COR-L47 (cell line): ENCODE measurements around the gene PDZRN3.

ENCODE experiments used
- DNase-seq: peaks from one replicate; lab custom pipeline; 2025; lab: John Stamatoyannopoulos, UW

Gene PDZRN3

DNA sequence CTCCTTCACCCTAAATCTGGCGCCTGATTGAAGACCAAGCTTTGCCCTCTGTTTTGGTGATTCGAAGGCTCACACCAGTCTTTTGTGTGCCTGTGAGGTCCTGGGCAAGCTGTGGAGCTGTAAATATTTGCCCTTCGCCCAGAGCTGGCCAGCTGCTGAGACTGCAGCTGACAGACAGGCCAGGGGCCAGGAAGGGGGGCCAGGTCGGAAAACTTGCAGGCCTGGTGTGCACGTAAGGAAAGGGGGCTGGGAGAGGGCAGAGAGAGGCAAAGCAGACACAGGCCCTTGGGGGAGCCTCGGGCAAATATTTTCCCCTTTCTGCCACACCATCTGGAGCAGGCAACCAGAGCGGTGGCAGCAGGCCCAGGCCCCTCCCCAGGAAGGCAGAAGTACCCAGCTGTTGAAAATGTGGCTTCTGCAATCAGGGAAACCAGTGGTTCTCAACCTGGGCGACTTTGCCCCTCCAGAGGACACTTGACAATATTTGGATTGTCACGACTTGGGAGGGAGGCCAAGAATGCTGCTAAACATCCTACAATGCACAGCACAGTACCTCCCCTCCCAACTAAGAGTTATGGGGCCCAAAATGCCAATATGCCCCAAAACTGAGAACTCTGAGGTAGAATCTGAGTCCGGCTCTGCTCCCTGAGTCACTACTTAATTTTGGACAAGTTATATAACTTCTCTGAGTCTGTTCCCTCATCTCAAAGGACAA is 2.5 kb downstream of the PDZRN3 start:
- peak; percentile 50 for DNase-seq

- no peak for DNase-seq
Measured at GRCh38 chr3:73621388-73621787, 3.4 kb downstream of the PDZRN3 start.

DNA sequence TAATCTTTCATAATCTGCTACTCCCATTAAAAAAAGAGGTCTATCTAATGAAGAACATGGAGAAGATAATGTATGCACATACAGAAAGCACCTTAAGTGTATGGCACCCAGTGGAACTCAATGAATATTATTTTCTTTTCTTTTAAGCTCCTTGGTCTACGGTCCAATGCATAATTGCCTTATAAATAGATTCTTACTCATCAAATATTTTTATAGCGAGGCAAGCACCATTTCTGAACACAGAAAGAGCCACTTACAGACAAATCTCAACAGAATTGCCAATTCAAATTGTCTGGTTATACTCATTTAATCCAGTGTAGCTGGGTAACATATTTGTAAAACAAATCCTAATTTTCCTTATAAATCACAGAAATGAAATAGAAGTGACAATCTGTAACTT is 6.3 kb downstream of the PDZRN3 start:
- no peak for DNase-seq

GRCh38 chr3:73616056-73616455 is 8.7 kb downstream of the PDZRN3 start:
- no peak for DNase-seq

GRCh38 chr3:73614419-73614818 is 10.3 kb downstream of the PDZRN3 start:
- DNase-seq, result no peak

DNA sequence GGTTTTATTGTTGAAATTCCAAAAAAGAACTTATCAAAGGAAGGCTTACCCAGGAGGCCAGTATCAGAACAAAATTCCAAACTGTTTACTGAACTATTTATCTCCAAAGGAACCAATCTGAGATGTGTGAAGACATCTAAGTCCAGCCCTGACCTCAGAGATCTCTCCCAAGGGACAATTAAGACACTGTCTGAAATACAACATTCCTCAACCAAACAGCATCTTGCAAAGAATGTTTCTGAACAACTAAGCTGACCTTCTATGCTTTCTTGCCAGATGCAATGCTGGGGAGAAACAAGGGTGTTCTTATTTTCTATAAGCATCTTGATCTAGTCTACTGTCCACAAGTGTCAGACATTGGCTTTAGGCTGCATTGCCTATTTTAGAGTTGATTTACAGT is 13.6 kb downstream of the PDZRN3 start:
- DNase-seq, result no peak

DNA sequence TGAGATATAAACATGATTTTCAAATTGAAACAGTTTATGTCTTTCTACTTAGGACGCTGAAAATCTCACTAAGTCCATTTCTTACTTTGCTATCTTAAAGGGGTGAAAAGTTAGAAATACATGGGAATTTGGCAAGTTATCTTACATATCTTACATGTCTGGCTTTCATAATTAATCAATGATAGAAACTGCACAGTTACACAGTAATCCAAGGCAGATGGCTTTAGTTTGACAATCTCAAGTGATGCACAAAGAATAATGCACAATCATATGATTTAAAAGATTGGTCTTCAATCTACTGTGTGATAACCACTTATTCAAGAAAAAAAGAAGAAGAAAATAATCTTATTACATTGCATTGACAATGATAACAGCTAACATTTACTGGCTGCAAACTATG is 14.2 kb downstream of the PDZRN3 start:
- no peak for DNase-seq

- no peak for DNase-seq
Measured at GRCh38 chr3:73609655-73610054, 15.1 kb downstream of the PDZRN3 start.

- no peak for DNase-seq
Measured at GRCh38 chr3:73609315-73609641, 15.5 kb downstream of the PDZRN3 start.

GRCh38 chr3:73608456-73609314 is 16.1 kb downstream of the PDZRN3 start:
- no peak for DNase-seq

- DNase-seq, result no peak
Measured at GRCh38 chr3:73605861-73606260, 18.9 kb downstream of the PDZRN3 start.

- no peak for DNase-seq
Measured at GRCh38 chr3:73605412-73605811, 19.3 kb downstream of the PDZRN3 start.

DNA sequence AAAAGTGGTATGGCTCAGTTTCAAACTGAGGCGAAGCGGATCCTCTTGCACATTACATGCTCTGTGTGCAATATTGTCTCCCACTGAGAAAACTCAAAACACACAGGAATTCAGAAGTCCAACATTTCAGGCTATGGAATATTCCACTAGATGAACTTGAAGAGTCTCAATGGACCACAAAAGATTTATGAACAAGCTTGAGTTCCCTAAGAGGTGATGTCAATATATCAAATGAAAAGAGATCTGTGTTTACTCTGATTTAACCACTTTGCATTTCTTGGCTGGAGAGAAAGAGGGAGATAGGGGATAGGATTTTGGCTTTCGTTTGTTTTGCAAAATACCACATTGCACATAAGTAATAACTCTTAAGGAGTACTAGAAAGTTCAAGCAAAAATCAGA is 20.3 kb downstream of the PDZRN3 start:
- DNase-seq, result no peak

- no peak for DNase-seq
Measured at GRCh38 chr3:73603762-73604171, 21.0 kb downstream of the PDZRN3 start.

DNA sequence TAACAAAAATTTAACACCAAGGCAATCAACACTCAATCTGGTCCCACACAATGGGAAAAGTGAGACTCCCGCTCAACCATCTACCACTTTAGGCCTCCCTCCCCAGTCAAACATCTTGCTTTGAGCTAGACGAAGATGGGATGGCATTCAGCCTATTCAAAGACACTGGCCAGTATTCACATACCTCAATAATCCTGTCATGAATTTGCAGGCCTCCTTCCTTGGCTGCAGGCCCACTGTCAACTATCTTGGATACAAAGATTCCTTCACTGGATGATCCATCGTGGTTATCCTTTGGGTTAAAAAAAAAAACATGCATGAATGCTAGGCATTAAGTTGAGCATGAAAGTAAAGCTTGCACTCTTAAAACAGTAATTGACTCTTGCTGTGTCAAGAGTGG is 22.6 kb downstream of the PDZRN3 start:
- no peak for DNase-seq

GRCh38 chr3:73601481-73601880 is 23.3 kb downstream of the PDZRN3 start:
- no peak for DNase-seq

GRCh38 chr3:73601011-73601410 is 23.7 kb downstream of the PDZRN3 start:
- no peak for DNase-seq

DNA sequence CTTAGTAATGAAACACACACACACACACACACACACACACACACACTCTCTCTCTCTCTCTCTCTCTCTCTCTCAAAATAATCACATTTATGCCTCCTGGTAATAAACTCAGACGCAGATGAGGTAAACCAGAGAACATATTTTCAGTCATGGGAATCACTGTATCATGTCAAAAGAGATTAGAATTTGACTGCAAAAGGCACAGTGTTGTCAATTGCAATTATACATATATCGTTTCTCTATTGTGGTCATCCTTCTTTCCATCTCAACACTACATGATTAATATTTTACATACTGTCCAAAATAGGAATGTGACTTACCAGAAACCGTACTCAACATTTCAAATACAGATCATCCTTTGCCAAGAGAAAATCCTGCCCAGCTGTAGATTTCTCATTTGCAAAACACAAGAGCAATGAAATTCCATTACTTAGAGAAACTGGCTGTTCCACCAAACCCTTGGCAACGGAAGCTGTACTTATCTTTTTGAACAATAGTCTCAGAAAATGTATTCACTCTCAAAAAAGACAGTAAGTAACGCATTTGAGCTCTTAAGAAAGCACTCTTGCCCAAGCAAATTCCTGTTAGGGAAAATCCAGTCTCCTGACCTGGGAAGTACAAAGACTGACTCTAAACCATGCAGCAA is 24.3 kb downstream of the PDZRN3 start:
- no peak for DNase-seq

GRCh38 chr3:73599605-73600004 is 25.1 kb downstream of the PDZRN3 start:
- no peak for DNase-seq

DNA sequence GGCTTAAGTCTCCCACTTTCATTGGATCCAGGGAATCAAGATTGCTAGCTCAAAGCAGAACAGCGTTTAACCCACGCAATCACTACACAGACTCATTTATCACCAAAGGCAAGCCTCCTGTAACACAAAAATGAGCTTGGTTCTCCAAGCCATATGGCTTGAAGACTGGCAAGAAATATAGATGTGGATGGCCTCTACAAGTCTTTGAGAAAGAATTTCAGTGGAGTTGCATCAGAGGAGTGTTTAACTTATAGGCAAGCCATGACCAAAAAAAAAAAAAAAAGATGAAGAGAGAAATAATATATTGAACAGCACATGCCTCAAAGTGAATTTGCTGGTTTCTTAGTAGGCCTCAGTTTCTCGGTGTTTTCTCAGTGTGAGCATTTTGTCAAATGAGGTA is 27.3 kb downstream of the PDZRN3 start:
- no peak for DNase-seq

GRCh38 chr3:73592154-73593144 is 32.3 kb downstream of the PDZRN3 start:
- peak; percentile 51 for DNase-seq

DNA sequence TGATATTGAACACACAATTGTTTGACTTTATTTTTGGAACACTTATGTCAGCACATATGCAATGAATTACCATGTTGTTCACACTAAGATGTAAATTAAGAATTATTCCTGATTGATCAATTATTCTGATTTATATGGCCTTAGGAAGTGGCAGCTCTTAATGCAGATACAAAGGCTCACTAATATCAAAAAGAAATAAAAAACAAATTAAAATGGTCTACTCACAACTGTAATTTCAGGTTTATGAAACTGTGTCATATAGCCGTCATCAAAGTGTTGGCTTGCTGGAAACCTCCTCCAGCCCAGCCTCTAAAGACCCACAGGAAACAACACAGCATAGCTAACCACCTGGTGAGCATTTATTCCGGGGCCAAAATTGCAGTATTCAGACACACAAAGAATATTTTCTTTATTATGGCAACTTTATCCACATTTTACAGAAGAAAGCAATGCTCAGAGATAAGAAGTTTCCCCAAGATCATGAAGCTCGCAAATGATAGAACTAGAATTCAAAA is 33.4 kb downstream of the PDZRN3 start:
- DNase-seq, result no peak
